Pons (tissue), 1 donor: Measurements from ENCODE around the gene PPFIBP2.

ENCODE experiments used
- DNase-seq: peaks from one replicate; pipeline ENCODE4 v3.0.0-alpha.2; 2016; ENCODE audit warnings: low spot score

PPFIBP2 gene

GRCh38 chr11:7551571-7551970 lies 37.8 kb downstream of the PPFIBP2 start:
- no peak for DNase-seq

GRCh38 chr11:7552666-7553065 lies 38.9 kb downstream of the PPFIBP2 start:
- DNase-seq = no peak

- DNase-seq = peak; percentile 86
Measured at GRCh38 chr11:7555052-7555699, 41.4 kb downstream of the PPFIBP2 start.

- DNase-seq = no peak
Measured at GRCh38 chr11:7558046-7558445, 44.2 kb downstream of the PPFIBP2 start.

- no peak for DNase-seq
Measured at GRCh38 chr11:7559398-7560283, 45.8 kb downstream of the PPFIBP2 start.

- DNase-seq = no peak
Measured at GRCh38 chr11:7561562-7561961, 47.8 kb downstream of the PPFIBP2 start.

GRCh38 chr11:7563281-7563680 lies 49.5 kb downstream of the PPFIBP2 start:
- DNase-seq = no peak

GRCh38 chr11:7564803-7565202 lies 51.0 kb downstream of the PPFIBP2 start:
- DNase-seq = no peak

GRCh38 chr11:7567311-7567710 lies 53.5 kb downstream of the PPFIBP2 start:
- no peak for DNase-seq

- DNase-seq = no peak
Measured at GRCh38 chr11:7569044-7569443, 55.2 kb downstream of the PPFIBP2 start.

- DNase-seq = no peak
Measured at GRCh38 chr11:7570241-7570640, 56.4 kb downstream of the PPFIBP2 start.

- DNase-seq = no peak
Measured at GRCh38 chr11:7570938-7571521, 57.2 kb downstream of the PPFIBP2 start.

- DNase-seq = peak; percentile 92
Measured at GRCh38 chr11:7571640-7572000, 57.8 kb downstream of the PPFIBP2 start.

- no peak for DNase-seq
Measured at GRCh38 chr11:7572001-7572712, 58.4 kb downstream of the PPFIBP2 start.

- no peak for DNase-seq
Measured at GRCh38 chr11:7573193-7573557, 59.4 kb downstream of the PPFIBP2 start.

- DNase-seq = no peak
Measured at GRCh38 chr11:7573558-7574296, 59.9 kb downstream of the PPFIBP2 start.

GRCh38 chr11:7574491-7575130 lies 60.8 kb downstream of the PPFIBP2 start:
- DNase-seq = no peak

- DNase-seq = no peak
Measured at GRCh38 chr11:7575841-7576725, 62.3 kb downstream of the PPFIBP2 start.

GRCh38 chr11:7576726-7577290 lies 63.0 kb downstream of the PPFIBP2 start:
- peak; percentile 62 for DNase-seq
